NCI-H1694 (cell line): ENCODE measurements around the gene STAC3.

Source experiments
- DNase-seq: peaks from one replicate; lab custom pipeline; 2025; lab: John Stamatoyannopoulos, UW

Gene STAC3

GRCh38 chr12:57194253-57194652, 56.7 kb downstream of the STAC3 start:
- no peak for DNase-seq

GRCh38 chr12:57193706-57194245, 57.2 kb downstream of the STAC3 start:
- DNase-seq: no peak
